GM19099 (cell line): ENCODE measurements around the gene NOS1AP.

Source experiments
- POLR2A ChIP-seq: IDR thresholded peaks from 3 replicates; pipeline ENCODE4 v1.6.1; 2011; ENCODE audit warnings: low read depth; ENCODE audit not compliant: insufficient read length; ENCODE audit errors: extremely low read depth

NOS1AP gene

DNA sequence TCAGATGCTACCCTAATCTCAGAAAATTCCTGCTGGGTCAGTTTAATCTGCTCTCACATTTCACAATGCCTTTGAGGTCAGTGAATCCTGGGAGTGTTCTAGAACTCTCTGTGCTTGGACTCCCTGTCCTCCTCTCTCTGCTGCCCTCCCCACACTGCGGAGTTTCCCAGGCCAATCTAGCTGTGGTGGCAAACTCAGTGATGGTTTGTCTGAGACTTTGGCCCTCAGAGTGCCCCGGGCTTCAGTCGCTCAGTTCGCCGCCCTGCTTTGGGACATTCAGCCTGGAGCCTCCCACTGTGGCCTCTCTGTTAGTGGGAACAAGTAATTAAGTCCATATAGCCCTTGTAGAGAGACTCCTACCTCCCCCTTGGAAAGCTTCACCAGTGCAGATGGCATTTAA lies 319.1 kb downstream of the NOS1AP start:
- TF ChIP-seq POLR2A, result no peak

DNA sequence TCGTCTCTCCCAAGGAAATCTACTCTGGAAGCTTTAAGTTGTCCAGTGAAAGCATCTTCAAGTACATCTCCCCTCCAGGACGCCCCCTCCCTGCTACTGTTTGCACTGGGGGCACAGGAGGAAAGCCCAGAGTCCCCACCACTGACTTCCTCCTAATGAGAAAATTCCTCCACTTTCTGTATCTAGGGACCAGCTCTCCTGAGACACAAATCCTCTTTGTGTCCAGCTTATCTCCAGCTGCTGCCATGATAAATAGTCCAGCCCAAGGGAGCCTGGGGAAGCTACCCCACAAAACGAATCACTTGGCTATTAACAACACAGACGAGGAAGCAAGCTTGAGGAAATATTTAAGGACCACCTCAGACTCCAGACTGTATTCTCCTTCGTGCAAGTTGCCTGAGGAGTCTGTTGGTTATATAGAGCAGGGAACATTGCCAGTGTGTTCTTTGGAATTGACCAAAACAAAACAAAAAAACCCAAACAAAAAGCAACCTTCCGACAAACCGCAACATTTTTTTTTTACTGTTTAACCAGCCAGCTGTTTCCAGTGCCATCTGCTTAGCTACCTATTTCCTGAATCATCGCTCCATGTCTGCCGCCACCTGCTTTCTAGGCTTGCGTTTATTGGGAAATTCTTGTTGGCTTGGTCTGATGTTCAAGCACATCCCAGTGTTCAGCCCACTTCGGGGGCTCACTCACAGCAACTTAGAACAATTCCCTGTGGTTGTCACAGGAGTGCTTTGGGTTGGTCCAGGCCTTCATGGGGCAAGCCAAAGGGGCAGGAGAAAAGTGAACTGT lies 319.7 kb downstream of the NOS1AP start:
- TF ChIP-seq POLR2A, result no peak

DNA sequence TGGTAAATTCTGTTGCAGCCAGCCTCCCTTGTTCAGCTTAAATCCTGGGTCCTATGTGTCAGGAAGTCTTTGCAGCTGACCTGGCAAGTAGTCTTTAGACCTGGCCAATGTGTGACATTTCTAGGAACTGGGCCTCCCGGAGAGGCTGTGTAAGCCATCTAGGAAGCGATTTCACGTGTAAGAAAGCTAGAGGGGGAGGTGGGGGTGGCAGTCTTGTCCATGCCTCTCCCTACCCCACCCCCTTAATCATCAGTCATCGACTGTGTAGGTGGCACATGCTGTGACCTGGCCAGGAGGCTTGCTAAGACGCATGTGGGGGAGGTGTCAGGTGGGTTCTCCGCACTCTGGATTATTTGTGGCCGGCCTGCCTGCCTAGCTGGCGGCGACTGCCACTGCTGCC lies 320.5 kb downstream of the NOS1AP start:
- TF ChIP-seq POLR2A, result no peak

DNA sequence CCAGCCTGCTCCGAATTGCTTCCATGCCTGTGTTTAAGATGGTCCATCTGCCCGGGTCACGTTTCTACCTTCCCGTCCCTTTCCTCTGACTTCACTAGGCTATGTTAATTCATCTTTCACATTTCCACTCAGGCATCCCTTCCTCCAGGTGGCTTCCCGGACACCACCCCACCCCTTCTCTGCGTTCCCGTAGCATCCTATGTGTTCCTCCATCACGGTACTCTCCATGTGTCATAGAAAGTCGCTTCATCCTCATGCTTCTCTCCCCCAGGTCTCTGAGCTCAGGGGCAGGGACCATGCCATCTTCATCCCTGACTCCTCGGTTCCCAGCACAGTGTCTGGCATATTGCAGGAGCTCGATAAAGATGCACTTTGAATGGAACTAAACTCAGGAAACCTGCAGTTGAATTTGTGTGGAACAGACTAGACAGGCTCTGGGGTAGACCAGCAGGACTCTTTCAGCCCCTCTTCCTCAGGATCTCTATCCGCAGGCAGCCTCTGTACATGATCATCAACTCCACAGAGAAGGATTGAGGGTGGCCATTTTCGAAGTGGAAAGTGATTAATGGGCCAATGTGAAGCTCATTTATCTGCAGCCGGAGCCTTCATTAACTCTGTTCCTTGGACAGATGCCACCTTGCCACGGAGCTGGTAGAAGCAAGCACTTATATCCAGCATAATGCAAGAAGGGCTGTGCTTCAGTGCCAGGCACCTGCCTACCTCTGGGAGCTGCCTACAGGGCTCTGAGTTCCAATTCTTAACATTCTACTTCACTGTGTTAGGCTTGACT lies 321.1 kb downstream of the NOS1AP start:
- no peak for TF ChIP-seq POLR2A

DNA sequence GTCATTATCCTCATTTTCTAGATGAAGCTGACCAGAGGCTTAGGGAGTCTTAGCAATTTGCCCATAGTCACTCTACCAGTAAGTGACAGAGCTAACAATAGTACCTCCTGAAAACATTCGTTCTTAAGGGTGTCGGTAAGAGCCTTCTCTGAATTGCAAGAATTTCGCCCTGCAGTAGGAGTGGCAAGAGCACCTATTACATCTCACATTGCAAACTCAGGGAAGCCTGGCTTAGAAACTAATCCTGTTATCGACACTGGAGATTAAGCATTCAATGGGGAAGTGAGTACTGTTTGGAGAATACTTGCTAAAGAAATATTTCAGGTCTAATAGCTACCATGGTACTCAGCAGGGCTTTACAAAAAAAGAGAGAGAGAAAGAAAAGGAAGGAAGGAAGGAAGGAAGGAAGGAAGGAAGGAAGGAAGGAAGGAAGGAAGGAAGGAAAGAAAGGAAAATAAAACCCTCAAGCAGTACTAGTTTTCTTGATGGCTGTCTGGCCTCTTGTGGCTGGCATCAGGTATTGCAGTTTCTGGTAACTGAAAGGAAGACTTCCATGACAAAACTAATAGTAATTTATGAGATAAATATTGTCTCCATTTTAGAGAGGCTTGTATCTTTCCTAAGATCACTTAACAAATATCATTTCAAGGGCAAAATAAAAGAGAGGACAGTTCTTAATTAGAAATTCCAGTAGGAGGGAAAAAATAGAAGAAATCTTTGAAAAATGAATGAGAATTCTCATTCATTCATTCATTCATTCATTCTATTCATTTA lies 322.5 kb downstream of the NOS1AP start:
- TF ChIP-seq POLR2A, result no peak

DNA sequence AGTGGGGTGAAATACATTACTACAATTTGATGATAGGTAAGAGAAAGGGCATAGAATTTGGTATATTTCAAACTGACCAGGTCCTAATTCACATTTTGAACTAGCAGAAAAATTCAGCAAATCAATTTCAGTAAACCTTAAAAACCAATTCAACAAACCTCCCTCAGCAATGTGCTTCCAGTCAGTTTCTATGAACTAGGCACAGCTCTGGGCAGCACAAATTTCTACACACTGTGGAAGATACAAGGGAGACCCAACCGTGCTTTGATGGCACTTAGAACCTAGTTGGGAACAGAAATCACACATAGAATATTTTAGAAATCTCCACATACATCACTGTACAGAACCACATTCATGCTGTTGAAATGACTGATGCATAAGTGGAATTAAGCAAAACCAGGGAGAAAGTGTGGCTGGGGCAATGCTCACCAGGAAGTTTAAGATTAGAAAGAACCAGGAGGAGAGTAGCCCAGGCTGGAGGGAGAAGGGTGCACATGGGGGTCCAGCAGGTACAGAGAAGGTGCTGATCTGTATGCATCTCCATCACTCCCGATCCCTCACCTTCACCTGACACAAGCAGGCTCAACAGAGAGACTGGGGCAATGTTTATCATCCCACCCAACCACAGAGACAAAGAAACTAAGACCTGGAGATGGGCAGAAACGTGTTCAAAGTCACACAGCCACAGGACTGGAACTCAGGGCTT lies 326.9 kb downstream of the NOS1AP start:
- no peak for TF ChIP-seq POLR2A

DNA sequence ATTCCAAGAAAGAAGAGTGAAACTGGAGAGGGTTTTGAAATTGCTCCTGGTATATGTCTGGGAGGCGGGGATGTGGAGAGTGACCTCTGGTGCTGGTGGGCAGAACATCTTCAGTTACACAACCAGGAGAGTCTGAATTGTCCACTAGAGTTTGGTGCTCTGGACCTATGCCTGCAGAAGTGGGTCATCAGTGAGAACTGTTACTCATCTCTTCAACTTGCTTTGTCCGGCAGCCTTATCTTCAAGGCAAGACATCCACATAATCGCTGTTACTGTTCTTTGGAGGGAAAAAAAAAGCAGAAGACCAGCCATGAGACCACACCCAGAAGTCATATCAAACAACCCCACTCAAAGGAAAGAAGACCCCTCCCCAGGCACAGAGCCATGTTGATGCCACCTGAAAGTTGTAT lies 327.6 kb downstream of the NOS1AP start:
- TF ChIP-seq POLR2A, result no peak

DNA sequence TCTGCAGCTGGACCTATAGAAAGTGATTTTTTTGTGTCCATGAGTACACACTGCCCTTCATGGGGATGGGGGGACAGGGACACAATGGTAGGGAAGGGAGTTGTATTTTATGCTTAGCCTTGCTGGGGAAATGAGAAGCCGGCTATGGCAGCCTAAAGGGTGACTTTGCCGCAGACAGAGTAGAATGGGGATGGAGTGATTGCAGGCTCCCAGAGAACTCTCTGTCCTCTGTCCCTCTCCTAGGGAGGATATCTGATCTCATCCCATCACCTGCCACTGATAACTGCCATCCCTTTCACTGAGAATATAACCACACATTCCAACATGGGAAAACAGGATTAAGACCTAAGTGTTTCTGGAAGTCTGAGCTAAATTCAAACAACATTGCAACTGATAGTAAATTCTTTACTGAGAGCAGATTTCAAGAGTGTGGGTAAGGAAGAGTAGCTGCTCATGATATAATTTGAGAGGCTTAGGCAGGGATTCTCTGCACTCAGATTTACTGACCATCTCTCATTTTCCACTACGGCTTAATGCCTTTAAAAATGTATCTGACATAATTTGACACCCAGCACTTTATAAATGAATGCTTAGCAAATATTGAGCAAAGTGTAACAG lies 328.6 kb downstream of the NOS1AP start:
- no peak for TF ChIP-seq POLR2A

DNA sequence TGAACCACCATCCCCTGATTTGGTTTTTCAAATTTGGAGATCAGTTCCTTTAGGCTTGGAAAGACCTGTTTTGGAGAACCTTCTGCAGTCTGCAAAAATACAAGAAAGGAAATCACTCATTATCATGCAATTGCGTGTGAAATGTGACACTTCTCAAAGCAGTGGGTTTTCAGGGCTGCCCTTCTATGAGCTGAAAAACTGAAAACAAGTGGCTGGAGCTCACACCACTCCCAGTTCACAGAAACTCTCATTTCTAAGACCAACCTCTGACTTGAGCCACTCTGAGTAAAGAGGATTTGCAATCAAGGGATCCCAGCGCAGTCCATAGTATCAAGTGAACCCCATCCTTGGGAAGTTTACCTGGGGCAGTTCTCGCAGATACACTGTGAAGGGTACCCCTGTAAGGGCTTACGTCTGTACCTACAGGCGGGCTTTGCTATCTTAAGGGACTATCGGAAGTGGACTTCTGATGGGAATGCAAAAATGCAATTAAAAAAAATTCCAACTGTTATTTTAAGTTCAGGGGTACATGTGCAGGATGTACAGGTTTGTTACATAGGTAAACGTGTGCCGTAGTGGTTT lies 329.6 kb downstream of the NOS1AP start:
- TF ChIP-seq POLR2A, result no peak

DNA sequence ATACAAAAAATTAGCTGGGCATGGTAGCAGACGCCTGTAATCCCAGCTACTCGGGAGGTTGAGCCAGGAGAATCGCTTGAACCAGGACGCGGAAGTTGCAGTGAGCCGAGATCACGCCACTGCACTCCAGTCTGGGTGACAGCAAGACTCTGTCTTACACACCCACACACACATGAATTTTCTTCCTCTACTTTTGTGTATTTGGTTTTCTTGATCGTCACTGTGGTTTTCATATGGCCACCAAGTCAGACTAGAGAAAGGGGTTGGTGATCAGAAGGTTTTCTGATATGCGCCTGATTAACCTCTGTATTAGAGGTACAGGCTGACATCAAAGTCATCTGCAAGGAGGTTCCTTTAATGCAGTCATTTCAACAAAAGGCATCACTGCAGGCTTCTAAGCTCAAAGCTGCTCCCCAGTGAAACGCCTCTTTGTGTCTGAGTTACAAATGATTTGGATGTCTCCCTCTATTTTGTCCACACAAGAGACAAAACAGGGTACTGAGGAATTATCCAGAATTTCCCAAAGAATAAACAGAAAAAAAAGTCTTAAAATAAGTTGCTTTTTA lies 331.4 kb downstream of the NOS1AP start:
- no peak for TF ChIP-seq POLR2A

DNA sequence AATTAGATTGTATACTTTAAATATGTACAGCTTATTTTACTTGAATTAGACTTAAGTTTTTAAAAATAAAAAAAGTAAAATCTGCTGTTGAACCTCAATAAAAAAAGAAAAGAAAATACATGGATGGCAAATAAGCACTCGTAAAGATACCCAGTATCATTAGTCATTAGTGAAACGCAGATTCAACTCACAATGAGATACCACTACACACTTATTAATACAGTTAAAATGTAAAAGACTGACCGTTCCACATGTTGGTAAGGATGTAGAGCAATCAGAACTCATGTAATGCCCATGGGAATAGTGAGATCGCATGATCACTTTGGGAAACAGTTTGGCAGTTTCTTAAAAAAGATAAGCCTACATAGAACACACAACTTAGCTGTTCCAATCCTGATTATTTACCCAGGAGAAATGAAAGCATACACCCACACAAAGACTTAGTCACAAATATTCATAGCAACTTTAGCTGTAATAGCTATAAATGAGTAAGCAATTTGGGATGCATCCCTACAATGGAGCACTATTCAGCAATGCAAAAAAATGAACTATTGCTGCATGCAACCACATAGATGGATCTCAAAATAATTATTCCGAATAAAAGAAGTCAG lies 335.2 kb downstream of the NOS1AP start:
- TF ChIP-seq POLR2A, result no peak

DNA sequence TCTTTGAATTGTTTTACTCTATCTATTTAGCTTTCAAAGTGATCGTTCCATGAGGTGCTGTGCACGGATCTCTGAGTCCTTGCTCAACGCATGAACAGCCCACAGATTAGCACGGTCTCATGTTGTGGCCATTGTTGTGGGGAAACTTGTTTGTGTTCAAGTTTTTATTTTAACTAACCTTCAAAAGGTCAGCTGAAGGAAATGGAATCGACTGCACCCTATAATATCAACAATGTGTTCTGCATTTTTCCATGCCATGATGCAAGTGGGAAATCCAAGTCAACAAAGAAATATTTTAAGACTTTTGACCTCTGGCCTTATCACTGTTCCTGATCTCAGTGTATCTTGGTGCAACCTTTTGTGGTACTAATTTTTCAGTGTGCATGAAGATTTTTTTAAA lies 336.3 kb downstream of the NOS1AP start:
- TF ChIP-seq POLR2A, result no peak

DNA sequence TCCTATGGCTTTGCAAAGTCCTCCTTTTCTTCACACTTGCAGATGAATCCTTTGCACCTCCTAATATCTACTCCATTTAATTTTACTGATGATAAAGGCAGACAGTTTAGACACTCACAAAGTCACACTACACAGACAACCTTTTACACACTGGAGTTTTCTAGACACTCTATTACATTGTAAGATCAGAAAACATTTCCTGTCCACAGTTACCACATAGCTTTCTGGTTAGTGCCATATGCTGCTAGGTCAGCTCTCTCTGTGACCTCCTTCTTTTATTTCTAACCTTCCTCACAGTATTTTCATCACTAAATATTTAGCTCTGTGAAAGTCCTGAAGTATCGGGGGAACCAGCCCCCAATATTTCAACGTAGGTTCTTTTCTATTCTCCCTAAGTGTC lies 337.3 kb downstream of the NOS1AP start:
- no peak for TF ChIP-seq POLR2A
